ENCODE measurements around the gene DDX41. TPM values are rescaled to one million over a fixed set of nuclear protein-coding genes. Genes with fewer than 3 reads are reported as not detected.

Gene DDX41
- total and polyA plus RNA-seq, 2 donors (not counting 1 experiment from before 2014, with no cell fraction given), result 66.8 to 79.1 TPM

DNA sequence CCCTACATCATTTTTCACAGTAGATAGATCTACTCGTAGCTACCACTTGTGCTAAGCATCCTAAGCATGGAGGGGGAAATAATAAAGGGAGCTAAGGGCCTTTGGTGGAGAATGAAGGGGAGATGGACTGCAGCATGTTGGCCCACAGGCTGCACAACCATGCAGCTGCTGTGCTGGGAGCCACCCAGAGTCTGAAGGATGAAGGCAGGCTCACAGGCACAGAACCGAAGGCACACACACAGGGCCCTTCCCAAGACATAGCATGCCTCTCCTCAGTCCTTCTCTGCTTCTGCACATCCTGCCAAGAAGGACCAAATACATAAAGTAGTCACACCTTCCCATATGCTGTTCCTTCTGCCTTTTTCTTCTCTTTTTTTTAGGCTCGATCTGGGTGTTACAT is 31.0 kb upstream of the DDX41 start:
- Histone ChIP-seq H3K79me2 (ENCODE audit: control insufficient read depth, insufficient read depth, low read length) (peaks cover 69% of the 10 kb centered on the region), H3K27ac (ENCODE audit: insufficient read depth, low read length) (peak overlapping the region; percentile 37), H3K4me3 (replicated peaks in 1 of 4; ENCODE audit: control extremely low read depth in 1 of 4, insufficient read depth in 1 of 4, low read depth in 3 of 4, low read length in 4 of 4) (no peak overlapping the region), H2AFZ (ENCODE audit: low read length) (no peak overlapping the region), H3K9me3 (ENCODE audit: control insufficient read depth, insufficient read depth, low read depth, low read length) (no peaks in the 10 kb centered on the region), H3K27me3 (ENCODE audit: control insufficient read depth, insufficient read depth, low read length) (no peaks in the 10 kb centered on the region), H3K4me2 (ENCODE audit: extremely low read depth, insufficient read depth, low read length) (no peak overlapping the region), H3K36me3 (ENCODE audit: control insufficient read depth, insufficient read depth, low read length) (peaks cover 5% of the 10 kb centered on the region), H3K4me1 (ENCODE audit: control insufficient read depth, extremely low read depth, insufficient read depth, low read length) (peaks cover 27% of the 10 kb centered on the region), H3K9ac (ENCODE audit: insufficient read depth, low read length) (no peak overlapping the region), H4K20me1 (ENCODE audit: control insufficient read depth, extremely low read depth, insufficient read depth, low read length) (no peaks in the 10 kb centered on the region)
- TF ChIP-seq EZH2 (IDR thresholded peaks at IDR 0.05; ENCODE audit: low read length, missing control alignments), result no peak
- TF ChIP-seq, protein P1, sequence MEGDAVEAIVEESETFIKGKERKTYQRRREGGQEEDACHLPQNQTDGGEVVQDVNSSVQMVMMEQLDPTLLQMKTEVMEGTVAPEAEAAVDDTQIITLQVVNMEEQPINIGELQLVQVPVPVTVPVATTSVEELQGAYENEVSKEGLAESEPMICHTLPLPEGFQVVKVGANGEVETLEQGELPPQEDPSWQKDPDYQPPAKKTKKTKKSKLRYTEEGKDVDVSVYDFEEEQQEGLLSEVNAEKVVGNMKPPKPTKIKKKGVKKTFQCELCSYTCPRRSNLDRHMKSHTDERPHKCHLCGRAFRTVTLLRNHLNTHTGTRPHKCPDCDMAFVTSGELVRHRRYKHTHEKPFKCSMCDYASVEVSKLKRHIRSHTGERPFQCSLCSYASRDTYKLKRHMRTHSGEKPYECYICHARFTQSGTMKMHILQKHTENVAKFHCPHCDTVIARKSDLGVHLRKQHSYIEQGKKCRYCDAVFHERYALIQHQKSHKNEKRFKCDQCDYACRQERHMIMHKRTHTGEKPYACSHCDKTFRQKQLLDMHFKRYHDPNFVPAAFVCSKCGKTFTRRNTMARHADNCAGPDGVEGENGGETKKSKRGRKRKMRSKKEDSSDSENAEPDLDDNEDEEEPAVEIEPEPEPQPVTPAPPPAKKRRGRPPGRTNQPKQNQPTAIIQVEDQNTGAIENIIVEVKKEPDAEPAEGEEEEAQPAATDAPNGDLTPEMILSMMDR (conservative IDR thresholded peaks at IDR 0.05 in 1 of 2, IDR thresholded peaks at IDR 0.05 in 1 of 2; ENCODE audit: low read depth in 1 of 2, low read length in 2 of 2), result no peak
- DNase-seq (ENCODE audit: low read depth in 2 of 2), result peak in 1 of 2 donors; percentile 25

DNA sequence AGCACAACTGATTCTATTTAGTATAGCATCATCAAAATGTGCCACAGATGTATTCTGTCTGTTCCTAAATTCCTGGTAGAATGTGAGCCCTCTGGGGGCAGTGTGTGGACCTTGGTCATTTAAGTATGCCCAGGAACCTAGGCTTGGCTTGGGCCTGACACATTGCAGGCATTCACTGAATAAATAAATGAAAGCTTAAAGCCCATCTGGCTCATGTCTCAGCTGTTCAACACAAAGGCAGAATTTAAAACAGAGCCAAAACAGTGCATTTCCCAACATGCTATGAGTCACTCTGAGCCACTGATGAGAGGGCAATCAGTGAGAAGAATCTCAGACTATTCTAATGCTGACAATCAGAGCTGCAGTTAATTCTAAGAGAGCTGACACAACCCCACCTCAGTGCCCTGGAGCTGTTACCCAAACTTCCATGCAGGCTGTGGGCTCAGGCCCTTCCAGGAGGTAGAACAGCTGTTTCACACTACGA is 29.5 kb upstream of the DDX41 start:
- H3K4me2 ChIP-seq (ENCODE audit: extremely low read depth, insufficient read depth, low read length), result peak overlapping the region; percentile 44
- H3K27ac ChIP-seq (ENCODE audit: insufficient read depth, low read length), result peak overlapping the region; percentile 76
- no peaks in the 10 kb centered on the region for H3K27me3 ChIP-seq (ENCODE audit: control insufficient read depth, insufficient read depth, low read length)
- TF ChIP-seq, protein P1 (conservative IDR thresholded peaks at IDR 0.05 in 1 of 2, IDR thresholded peaks at IDR 0.05 in 1 of 2; ENCODE audit: low read depth in 1 of 2, low read length in 2 of 2), result no peak
- TF ChIP-seq EZH2 (IDR thresholded peaks at IDR 0.05; ENCODE audit: low read length, missing control alignments), result no peak
- H3K9ac ChIP-seq (ENCODE audit: insufficient read depth, low read length), result no peak overlapping the region
- H4K20me1 ChIP-seq (ENCODE audit: control insufficient read depth, extremely low read depth, insufficient read depth, low read length), result no peaks in the 10 kb centered on the region
- peak; percentile 97 to 99 for DNase-seq (ENCODE audit: low read depth in 2 of 2)
- H3K9me3 ChIP-seq (ENCODE audit: control insufficient read depth, insufficient read depth, low read depth, low read length), result no peaks in the 10 kb centered on the region
- peak overlapping the region in 1 of 4 experiments; percentile 2 for H3K4me3 ChIP-seq (replicated peaks in 1 of 4; ENCODE audit: control extremely low read depth in 1 of 4, insufficient read depth in 1 of 4, low read depth in 3 of 4, low read length in 4 of 4)
- H2AFZ ChIP-seq (ENCODE audit: low read length), result no peak overlapping the region
- H3K4me1 ChIP-seq (ENCODE audit: control insufficient read depth, extremely low read depth, insufficient read depth, low read length), result peaks cover 27% of the 10 kb centered on the region
- H3K79me2 ChIP-seq (ENCODE audit: control insufficient read depth, insufficient read depth, low read length), result peaks cover 67% of the 10 kb centered on the region
- H3K36me3 ChIP-seq (ENCODE audit: control insufficient read depth, insufficient read depth, low read length), result peaks cover 9% of the 10 kb centered on the region

DNA sequence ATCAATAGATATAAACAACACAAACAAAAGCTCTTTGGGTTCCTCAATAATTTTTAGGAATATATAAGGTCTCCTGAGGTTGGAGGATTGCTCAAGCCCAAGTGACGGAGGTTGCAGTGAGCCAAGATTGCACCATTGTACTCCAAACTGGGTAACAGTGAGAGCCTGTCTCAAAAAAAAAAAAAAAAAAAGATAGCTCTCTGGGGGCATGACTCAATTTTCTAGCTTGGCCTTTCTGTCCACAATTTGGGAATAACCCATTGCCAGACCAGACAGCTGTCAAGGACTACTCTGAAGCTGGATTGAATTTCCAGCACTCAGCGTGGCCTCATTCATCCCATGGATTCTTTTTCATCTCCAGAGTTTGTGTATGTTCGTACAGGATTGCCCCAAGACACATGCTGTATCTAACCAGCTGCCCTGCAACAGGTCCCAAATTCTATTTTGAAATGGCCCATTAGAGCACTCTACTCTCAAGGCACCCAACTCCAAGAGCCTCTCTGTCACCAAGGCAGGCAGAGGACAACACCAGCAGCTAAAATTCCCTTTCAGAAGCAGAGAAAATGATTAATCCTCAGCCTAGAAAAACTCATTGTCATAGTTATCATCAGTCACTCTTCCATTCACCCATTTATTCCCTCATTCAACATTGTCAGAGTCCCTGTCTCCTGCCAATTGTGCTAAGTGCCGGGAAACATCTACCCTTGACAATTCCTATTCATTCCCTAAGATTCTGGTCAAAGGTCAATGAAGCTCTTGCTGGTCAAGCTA is 28.9 kb upstream of the DDX41 start:
- H3K27me3 ChIP-seq (ENCODE audit: control insufficient read depth, insufficient read depth, low read length), result no peaks in the 10 kb centered on the region
- H2AFZ ChIP-seq (ENCODE audit: low read length), result no peak overlapping the region
- peaks cover 27% of the 10 kb centered on the region for H3K4me1 ChIP-seq (ENCODE audit: control insufficient read depth, extremely low read depth, insufficient read depth, low read length)
- H3K4me2 ChIP-seq (ENCODE audit: extremely low read depth, insufficient read depth, low read length), result peak overlapping the region; percentile 44
- peak overlapping the region; percentile 76 for H3K27ac ChIP-seq (ENCODE audit: insufficient read depth, low read length)
- peaks cover 66% of the 10 kb centered on the region for H3K79me2 ChIP-seq (ENCODE audit: control insufficient read depth, insufficient read depth, low read length)
- no peaks in the 10 kb centered on the region for H4K20me1 ChIP-seq (ENCODE audit: control insufficient read depth, extremely low read depth, insufficient read depth, low read length)
- H3K4me3 ChIP-seq (replicated peaks in 1 of 4; ENCODE audit: control extremely low read depth in 1 of 4, insufficient read depth in 1 of 4, low read depth in 3 of 4, low read length in 4 of 4), result peak overlapping the region in 1 of 4 experiments; percentile 2
- peaks cover 7% of the 10 kb centered on the region for H3K36me3 ChIP-seq (ENCODE audit: control insufficient read depth, insufficient read depth, low read length)
- no peak overlapping the region for H3K9ac ChIP-seq (ENCODE audit: insufficient read depth, low read length)
- TF ChIP-seq EZH2 (IDR thresholded peaks at IDR 0.05; ENCODE audit: low read length, missing control alignments), result no peak
- TF ChIP-seq, protein P1 (conservative IDR thresholded peaks at IDR 0.05 in 1 of 2, IDR thresholded peaks at IDR 0.05 in 1 of 2; ENCODE audit: low read depth in 1 of 2, low read length in 2 of 2), result no peak
- DNase-seq (ENCODE audit: low read depth in 2 of 2), result peak; percentile 80 to 94
- H3K9me3 ChIP-seq (ENCODE audit: control insufficient read depth, insufficient read depth, low read depth, low read length), result no peaks in the 10 kb centered on the region

Data from fibroblast of lung (primary cell).